Activated CD4-positive, alpha-beta T cell treated with anti-CD3 and anti-CD28 coated beads for 1 hour (primary cell): ENCODE data around the gene VPS37B.

Experiments
- DNase-seq: peaks from one replicate; pipeline ENCODE4 v3.0.0-alpha.2; 2020

The VPS37B gene

GRCh38 chr12:122837306-122838265 is 58.3 kb downstream of the VPS37B start:
- no peak for DNase-seq

GRCh38 chr12:122836027-122836921 is 59.6 kb downstream of the VPS37B start:
- no peak for DNase-seq

GRCh38 chr12:122835750-122836026 is 60.2 kb downstream of the VPS37B start:
- DNase-seq, result no peak

GRCh38 chr12:122834921-122835749 is 60.8 kb downstream of the VPS37B start, which contains the start of gene HIP1R:
HIP1R (plus strand) TSS chr12:122835457; CDS start chr12:122835551, 94 bp downstream.
- DNase-seq, result peak; percentile 36

GRCh38 chr12:122834104-122834920 is 61.6 kb downstream of the VPS37B start:
- no peak for DNase-seq

- DNase-seq, result no peak
These were observed 65.3 kb downstream of the VPS37B start for GRCh38 chr12:122830517-122831214.

GRCh38 chr12:122827258-122827657 is 68.7 kb downstream of the VPS37B start:
- DNase-seq, result no peak

GRCh38 chr12:122825773-122826724 is 69.9 kb downstream of the VPS37B start:
- DNase-seq, result no peak

GRCh38 chr12:122823429-122823828 is 72.5 kb downstream of the VPS37B start:
- DNase-seq, result no peak

- DNase-seq, result no peak
These were observed 75.1 kb downstream of the VPS37B start for GRCh38 chr12:122820838-122821271.

- no peak for DNase-seq
These were observed 75.8 kb downstream of the VPS37B start for GRCh38 chr12:122820138-122820537.

GRCh38 chr12:122819209-122819785 is 76.6 kb downstream of the VPS37B start:
- DNase-seq, result no peak
